HG02852 (cell line): ENCODE data around the gene KIN.
"Not testable (repeated sequence)": the region's sequence is repeated elsewhere in the genome, so short reads cannot be mapped to it uniquely, and the experiment has no call there.

Source experiments
- ATAC-seq: cut with Tn5 transposase; IDR thresholded peaks from one replicate; pipeline ENCODE4 v1.9.1; 2021; ENCODE audit warnings: mild to moderate bottlenecking, moderate library complexity; ENCODE audit not compliant: unreplicated experiment

Gene KIN

GRCh38 chr10:7738536-7739407, 49.0 kb downstream of the KIN start:
- no peak for ATAC-seq

- ATAC-seq = no peak
These were observed 53.0 kb downstream of the KIN start for GRCh38 chr10:7734821-7735220.

- no peak for ATAC-seq
These were observed 64.8 kb downstream of the KIN start for GRCh38 chr10:7722927-7723529.

GRCh38 chr10:7720478-7720877, 67.3 kb downstream of the KIN start:
- no peak for ATAC-seq

- ATAC-seq = no peak
These were observed 69.1 kb downstream of the KIN start for GRCh38 chr10:7718685-7719084.

GRCh38 chr10:7717767-7718166, 70.0 kb downstream of the KIN start:
- no peak for ATAC-seq

- ATAC-seq = no peak
These were observed 72.3 kb downstream of the KIN start for GRCh38 chr10:7715515-7715914.

- ATAC-seq = not testable (repeated sequence)
These were observed 76.7 kb downstream of the KIN start for GRCh38 chr10:7711075-7711474.

GRCh38 chr10:7710446-7710845, 77.3 kb downstream of the KIN start:
- ATAC-seq = no peak

- ATAC-seq = no peak
These were observed 79.0 kb downstream of the KIN start for GRCh38 chr10:7708832-7709231.

GRCh38 chr10:7707858-7708622, 79.8 kb downstream of the KIN start:
- no peak for ATAC-seq

- no peak for ATAC-seq
These were observed 80.7 kb downstream of the KIN start for GRCh38 chr10:7707102-7707501.

- no peak for ATAC-seq
These were observed 81.2 kb downstream of the KIN start for GRCh38 chr10:7706534-7707073.

GRCh38 chr10:7705341-7705740, 82.5 kb downstream of the KIN start:
- no peak for ATAC-seq

GRCh38 chr10:7704071-7705016, 83.4 kb downstream of the KIN start:
- no peak for ATAC-seq

GRCh38 chr10:7703140-7703539, 84.7 kb downstream of the KIN start, which contains the start of gene ITIH2:
TSS of gene ITIH2 (plus strand) at chr10:7703316. CDS start at chr10:7703435, 119 bp downstream.
- no peak for ATAC-seq

- no peak for ATAC-seq
These were observed 85.4 kb downstream of the KIN start for GRCh38 chr10:7702288-7702812.

- ATAC-seq = no peak
These were observed 86.5 kb downstream of the KIN start for GRCh38 chr10:7701158-7701742.
